Measurements from ENCODE around the gene SMIM1. TPM values are rescaled to one million over a fixed set of nuclear protein-coding genes. Genes with fewer than 3 reads are reported as not detected.

SMIM1 gene
- total and polyA plus RNA-seq, 4 donors: 8.0 to 15.9 (median 10.9) TPM

DNA sequence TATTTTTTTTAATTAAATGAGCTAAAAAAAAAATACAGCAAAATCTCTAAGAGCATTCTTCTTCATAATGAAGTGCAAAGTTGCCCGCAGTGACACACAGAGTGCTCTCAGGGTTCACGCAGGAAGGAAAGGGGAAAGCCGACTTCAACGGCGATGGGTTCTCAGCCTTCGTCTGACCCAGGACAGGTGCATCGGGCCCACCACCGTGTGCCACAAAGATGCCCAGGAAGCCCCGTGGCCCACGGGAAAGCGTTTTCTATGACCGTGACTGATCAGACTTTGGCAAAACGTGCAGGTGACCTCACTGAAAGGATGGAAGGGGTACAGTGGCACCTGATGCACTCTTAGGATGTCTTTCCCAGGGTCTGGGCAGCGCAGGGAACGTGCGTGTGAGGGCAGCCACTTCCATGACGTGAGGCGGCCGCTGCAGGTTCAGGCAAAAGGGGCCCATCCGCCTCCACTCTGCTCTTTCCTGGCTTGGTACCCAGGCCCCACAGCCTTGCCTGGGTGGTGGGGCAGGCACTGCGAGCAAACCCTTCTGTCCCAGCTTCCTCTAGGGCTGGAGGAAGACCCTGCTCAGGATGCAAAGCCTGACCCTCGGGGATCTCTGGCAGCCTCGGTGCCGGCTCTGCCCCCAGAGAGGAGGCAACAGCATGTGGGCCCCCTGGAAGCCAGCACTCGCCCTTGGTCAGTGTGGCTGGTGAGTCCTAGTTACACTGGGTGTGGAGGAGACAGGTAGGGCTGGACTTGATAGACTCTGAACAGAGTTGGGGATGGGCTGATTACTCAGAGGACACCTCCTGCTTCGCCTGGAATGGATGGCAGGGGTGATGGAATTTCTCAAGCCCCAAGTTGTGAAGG, 15.4 kb downstream of the SMIM1 start:
- no peak overlapping the region for H3K9ac ChIP-seq (ENCODE audit: insufficient read depth in 1 of 2, low read length in 2 of 2)
- H3K9me3 ChIP-seq (ENCODE audit: control insufficient read depth in 4 of 4, insufficient read depth in 3 of 4, low read length in 3 of 4): no peaks in the 10 kb centered on the region
- ATAC-seq (ENCODE audit: insufficient read depth, low FRiP score): no peak
- no peak overlapping the region for H3K4me3 ChIP-seq
- peaks cover 4 to 50% (median 26%) of the 10 kb centered on the region in 4 donors for H3K36me3 ChIP-seq (ENCODE audit: control insufficient read depth in 4 of 4, insufficient read depth in 4 of 4, low read length in 4 of 4)
- no peak overlapping the region for H3K27ac ChIP-seq (ENCODE audit: low read depth in 1 of 2, low read length in 1 of 2)
- H3K4me1 ChIP-seq (ENCODE audit: control insufficient read depth in 5 of 5, insufficient read depth in 5 of 5, low read length in 5 of 5): peaks cover 0 to 2% (median 0%) of the 10 kb centered on the region in 5 donors
- no peak for DNase-seq
- no peaks in the 10 kb centered on the region for H3K27me3 ChIP-seq (ENCODE audit: control insufficient read depth in 3 of 3, insufficient read depth in 3 of 3, low read length in 2 of 3)
- 91 to 93% methylated on average over 26 of the region's 26 CpGs for WGBS, 2 donors
- no peak for TF ChIP-seq CTCF (IDR thresholded peaks at IDR 0.05; ENCODE audit: control extremely low read depth, extremely low read depth)

- ATAC-seq (ENCODE audit: insufficient read depth, low FRiP score): no peak
- Histone ChIP-seq H3K4me3 (no peak overlapping the region), H3K4me1 (ENCODE audit: control insufficient read depth in 5 of 5, insufficient read depth in 5 of 5, low read length in 5 of 5) (peaks cover 0 to 10% (median 0%) of the 10 kb centered on the region in 5 donors), H3K9ac (ENCODE audit: insufficient read depth in 1 of 2, low read length in 2 of 2) (no peak overlapping the region), H3K27ac (ENCODE audit: low read depth in 1 of 2, low read length in 1 of 2) (no peak overlapping the region), H3K36me3 (ENCODE audit: control insufficient read depth in 4 of 4, insufficient read depth in 4 of 4, low read length in 4 of 4) (peaks cover 4 to 44% (median 19%) of the 10 kb centered on the region in 4 donors), H3K27me3 (ENCODE audit: control insufficient read depth in 3 of 3, insufficient read depth in 3 of 3, low read length in 2 of 3) (no peaks in the 10 kb centered on the region), H3K9me3 (ENCODE audit: control insufficient read depth in 4 of 4, insufficient read depth in 3 of 4, low read length in 3 of 4) (no peaks in the 10 kb centered on the region)
- DNase-seq: no peak
- 86 to 88% methylated on average over 16 of the region's 16 CpGs for WGBS, 2 donors
- no peak for TF ChIP-seq CTCF (IDR thresholded peaks at IDR 0.05; ENCODE audit: control extremely low read depth, extremely low read depth)
Measured at GRCh38 chr1:3788756-3789420, 16.3 kb downstream of the SMIM1 start.

DNA sequence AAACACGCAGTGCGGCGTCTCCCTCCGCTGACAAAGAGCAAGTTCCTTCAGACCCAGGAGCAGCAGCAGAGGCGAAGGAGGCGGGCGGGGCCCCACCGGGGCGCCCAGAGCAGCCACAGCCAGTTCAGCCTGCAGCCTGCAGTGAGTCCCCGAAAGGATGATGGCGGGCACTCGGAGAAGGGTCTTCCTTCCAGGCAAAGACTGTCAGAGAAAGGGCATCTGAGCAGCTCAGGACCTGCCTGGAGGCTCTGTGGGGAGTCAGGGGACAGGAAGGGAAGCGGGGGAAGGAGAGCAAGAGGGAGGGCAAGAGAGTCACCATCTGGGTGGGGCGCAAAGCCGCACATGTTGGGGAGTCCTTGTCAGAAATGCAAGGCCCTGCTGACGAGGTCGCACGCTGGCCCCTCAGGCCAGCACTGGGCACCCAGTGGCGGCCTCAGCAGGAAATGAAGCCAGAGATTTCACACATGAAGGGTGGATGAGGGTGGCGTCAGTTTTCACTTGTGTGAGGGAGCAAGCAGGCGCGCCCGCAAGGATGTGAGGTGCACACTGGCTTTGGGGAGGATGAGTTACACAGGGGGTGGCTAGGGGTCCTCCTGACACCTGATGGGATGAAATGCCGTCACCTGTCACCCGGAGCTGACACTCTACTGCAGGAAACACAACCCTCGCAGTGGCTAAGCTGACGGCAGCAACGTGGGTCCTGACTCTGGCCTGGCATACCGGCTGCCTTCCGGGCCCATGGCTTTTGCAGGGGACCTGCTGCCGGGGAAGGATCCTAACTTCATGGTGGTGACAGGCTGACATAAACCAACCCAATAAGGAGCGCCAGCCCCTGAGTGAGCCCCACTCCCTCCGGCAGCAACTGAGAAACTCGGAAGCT, 17.1 kb downstream of the SMIM1 start:
- H3K9me3 ChIP-seq (ENCODE audit: control insufficient read depth in 4 of 4, insufficient read depth in 3 of 4, low read length in 3 of 4): no peaks in the 10 kb centered on the region
- 88 to 90% methylated on average over 34 of the region's 34 CpGs for WGBS, 2 donors
- no peak overlapping the region for H3K4me3 ChIP-seq
- H3K27me3 ChIP-seq (ENCODE audit: control insufficient read depth in 3 of 3, insufficient read depth in 3 of 3, low read length in 2 of 3): no peaks in the 10 kb centered on the region
- peaks cover 0 to 15% (median 3%) of the 10 kb centered on the region in 5 donors for H3K4me1 ChIP-seq (ENCODE audit: control insufficient read depth in 5 of 5, insufficient read depth in 5 of 5, low read length in 5 of 5)
- peaks cover 4 to 38% (median 18%) of the 10 kb centered on the region in 4 donors for H3K36me3 ChIP-seq (ENCODE audit: control insufficient read depth in 4 of 4, insufficient read depth in 4 of 4, low read length in 4 of 4)
- no peak overlapping the region for H3K9ac ChIP-seq (ENCODE audit: insufficient read depth in 1 of 2, low read length in 2 of 2)
- no peak overlapping the region for H3K27ac ChIP-seq (ENCODE audit: low read depth in 1 of 2, low read length in 1 of 2)
- DNase-seq: no peak
- no peak for ATAC-seq (ENCODE audit: insufficient read depth, low FRiP score)
- no peak for TF ChIP-seq CTCF (IDR thresholded peaks at IDR 0.05; ENCODE audit: control extremely low read depth, extremely low read depth)
